Suprapubic skin (tissue), 4 donors: ENCODE measurements around the gene MDFI. TPM values are rescaled to one million over a fixed set of nuclear protein-coding genes. Genes with fewer than 3 reads are reported as not detected.

Experiments
- DNase-seq, 2 donors: peaks; one replicate each; pipeline ENCODE4 v3.0.0-alpha.2; 2019; ENCODE audit warnings: low spot score in 2 of 2
- H3K27ac ChIP-seq: fragments of 200-600 bp; sonication (generic); one replicate; pipeline ENCODE4 v1.5.1; 2019
- H3K27me3 ChIP-seq: fragments of 200-600 bp; sonication (generic); one replicate; pipeline ENCODE4 v1.5.1; 2019
- H3K36me3 ChIP-seq: fragments of 200-600 bp; sonication (generic); one replicate; pipeline ENCODE4 v1.5.1; 2019
- H3K4me1 ChIP-seq: fragments of 200-600 bp; sonication (generic); one replicate; pipeline ENCODE4 v1.5.1; 2019
- H3K4me3 ChIP-seq: fragments of 200-600 bp; sonication (generic); one replicate; pipeline ENCODE4 v1.5.1; 2019; ENCODE audit warnings: mild to moderate bottlenecking
- H3K9me3 ChIP-seq: fragments of 200-600 bp; sonication (generic); one replicate; pipeline ENCODE4 v1.5.1; 2019
- EP300 ChIP-seq: sonication (generic); formaldehyde crosslinking; IDR thresholded peaks from one replicate; pipeline ENCODE4 v1.6.1; 2017; ENCODE audit warnings: antibody characterized with exemption
- POLR2A ChIP-seq, 2 donors: fragments of 450-650 bp; IDR thresholded peaks; one replicate each; pipeline ENCODE4 v1.6.1; 2017; ENCODE audit warnings: antibody characterized with exemption in 2 of 2, mild to moderate bottlenecking in 2 of 2, moderate library complexity in 2 of 2
- POLR2AphosphoS5 ChIP-seq, 3 donors: sonication (generic); formaldehyde crosslinking; IDR thresholded peaks; one replicate each; pipeline ENCODE4 v1.6.1; 2017; ENCODE audit warnings: antibody characterized with exemption in 3 of 3
- WGBS: methylation state at CpG from one replicate; pipeline ENCODE4 v1.1.5; 2018; 5-methylcytosine and 5-hydroxymethylcytosine counted together
- total RNA-seq, 4 donors: library from RNA; depleted of rRNA; stranded (reverse); fragments of >200 nt; gene quantifications; one replicate each; pipeline ENCODE4 v1.1.0, GENCODE V29; 2016
- TF ChIP-seq, protein P1 (sequence below), 2 donors: fragments of 200-600 bp in 1 of 2; fragments of 450-650 bp in 1 of 2; sonication (generic) in 1 of 2; IDR thresholded peaks; one replicate each; pipeline ENCODE4 v1.5.1; 2016 to 2019; ENCODE audit warnings: antibody characterized with exemption in 2 of 2, mild to moderate bottlenecking in 1 of 2, moderate library complexity in 1 of 2

Gene MDFI
- total RNA-seq, 4 donors from 2014 or later, result 21.7 to 51.8 (median 31.4) TPM

DNA sequence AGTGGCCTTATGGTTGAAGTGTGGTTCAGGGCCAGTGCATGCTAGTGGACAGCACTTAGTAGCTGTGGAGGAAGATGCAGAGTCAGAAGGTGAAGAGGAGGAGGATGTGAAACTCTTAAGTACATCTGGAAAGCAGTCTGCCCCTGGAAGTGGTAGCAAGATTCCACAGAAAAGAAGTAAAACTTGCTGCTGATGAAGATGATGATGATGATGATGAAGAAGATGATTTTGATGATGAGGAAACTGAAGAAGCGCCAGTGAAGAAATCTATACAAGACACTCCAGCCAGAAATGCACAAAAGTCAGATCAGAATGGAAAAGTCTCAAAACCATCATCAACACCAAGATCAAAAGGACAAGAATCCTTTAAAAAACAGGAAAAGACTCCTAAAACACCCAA lies 28.9 kb downstream of the MDFI start:
- DNase-seq, result no peak
- H3K9me3 ChIP-seq, result no peaks in the 10 kb centered on the region
- H3K4me1 ChIP-seq, result no peaks in the 10 kb centered on the region
- H3K27ac ChIP-seq, result no peak overlapping the region
- H3K36me3 ChIP-seq, result no peaks in the 10 kb centered on the region
- TF ChIP-seq POLR2AphosphoS5 (IDR thresholded peaks at IDR 0.05) (no peak), POLR2A (IDR thresholded peaks at IDR 0.05) (no peak), EP300 (no peak)
- TF ChIP-seq, protein P1, sequence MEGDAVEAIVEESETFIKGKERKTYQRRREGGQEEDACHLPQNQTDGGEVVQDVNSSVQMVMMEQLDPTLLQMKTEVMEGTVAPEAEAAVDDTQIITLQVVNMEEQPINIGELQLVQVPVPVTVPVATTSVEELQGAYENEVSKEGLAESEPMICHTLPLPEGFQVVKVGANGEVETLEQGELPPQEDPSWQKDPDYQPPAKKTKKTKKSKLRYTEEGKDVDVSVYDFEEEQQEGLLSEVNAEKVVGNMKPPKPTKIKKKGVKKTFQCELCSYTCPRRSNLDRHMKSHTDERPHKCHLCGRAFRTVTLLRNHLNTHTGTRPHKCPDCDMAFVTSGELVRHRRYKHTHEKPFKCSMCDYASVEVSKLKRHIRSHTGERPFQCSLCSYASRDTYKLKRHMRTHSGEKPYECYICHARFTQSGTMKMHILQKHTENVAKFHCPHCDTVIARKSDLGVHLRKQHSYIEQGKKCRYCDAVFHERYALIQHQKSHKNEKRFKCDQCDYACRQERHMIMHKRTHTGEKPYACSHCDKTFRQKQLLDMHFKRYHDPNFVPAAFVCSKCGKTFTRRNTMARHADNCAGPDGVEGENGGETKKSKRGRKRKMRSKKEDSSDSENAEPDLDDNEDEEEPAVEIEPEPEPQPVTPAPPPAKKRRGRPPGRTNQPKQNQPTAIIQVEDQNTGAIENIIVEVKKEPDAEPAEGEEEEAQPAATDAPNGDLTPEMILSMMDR (IDR thresholded peaks at IDR 0.05), result no peak
- peaks cover 13% of the 10 kb centered on the region for H3K27me3 ChIP-seq
- H3K4me3 ChIP-seq, result no peak overlapping the region
- WGBS, result 100% methylated on average over 1 of the region's 1 CpG

DNA sequence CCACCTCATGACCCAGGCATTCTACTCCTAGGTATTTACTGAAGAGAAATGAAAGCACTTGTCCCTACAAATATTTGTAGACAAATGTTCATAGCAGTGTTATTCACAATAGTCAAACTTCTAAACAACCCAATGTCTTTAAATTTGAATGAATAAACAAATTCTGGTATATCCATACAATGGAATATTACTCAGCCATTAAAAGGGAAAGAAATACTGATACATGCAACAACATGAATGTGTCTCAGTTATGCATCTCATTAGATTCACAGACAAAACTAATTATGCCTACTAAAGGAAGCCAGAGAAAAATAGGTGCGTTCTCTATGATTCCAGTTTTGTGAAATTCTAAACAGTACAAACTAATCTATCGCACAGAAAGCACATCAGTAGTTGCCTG lies 30.7 kb downstream of the MDFI start:
- no peak for TF ChIP-seq POLR2A (IDR thresholded peaks at IDR 0.05)
- TF ChIP-seq POLR2AphosphoS5 (IDR thresholded peaks at IDR 0.05), result no peak
- TF ChIP-seq EP300, result no peak
- TF ChIP-seq, protein P1 (IDR thresholded peaks at IDR 0.05), result no peak
- Histone ChIP-seq H3K4me1 (no peaks in the 10 kb centered on the region), H3K4me3 (no peak overlapping the region), H3K27me3 (peaks cover 3% of the 10 kb centered on the region), H3K9me3 (no peaks in the 10 kb centered on the region), H3K27ac (no peak overlapping the region), H3K36me3 (no peaks in the 10 kb centered on the region)
- DNase-seq, result no peak
- WGBS, result 94% methylated on average over 2 of the region's 2 CpGs

DNA sequence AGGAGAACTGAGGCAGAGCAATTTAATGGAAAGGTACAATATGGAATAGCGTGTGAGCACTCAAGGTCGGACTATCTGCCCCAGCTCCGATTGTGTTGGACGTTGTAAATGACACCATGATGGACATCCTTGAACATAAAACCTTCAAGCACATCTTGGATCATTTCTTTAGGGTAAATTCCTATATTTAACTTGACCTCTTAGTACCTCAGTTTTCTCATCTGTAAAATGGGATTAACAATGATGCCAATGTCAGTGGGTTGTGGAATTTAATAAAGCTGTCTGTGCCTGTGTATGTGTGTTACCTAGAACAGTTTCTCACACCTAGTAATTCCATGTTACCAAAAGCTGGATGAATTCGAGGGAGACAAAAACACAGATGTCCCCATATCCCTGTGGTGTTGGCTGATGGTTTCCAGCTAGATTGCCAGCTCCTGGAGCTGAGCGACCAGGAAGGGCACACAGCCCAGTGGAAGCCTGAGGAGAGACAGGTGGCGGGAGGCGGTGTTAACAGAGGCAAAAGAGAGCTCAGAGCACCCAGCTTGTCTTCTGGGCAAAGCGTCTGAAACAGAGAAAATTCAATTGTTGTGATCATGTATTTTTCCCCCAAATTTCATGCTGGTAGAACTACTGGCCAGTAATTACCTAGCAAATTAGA lies 32.6 kb downstream of the MDFI start:
- no peaks in the 10 kb centered on the region for H3K36me3 ChIP-seq
- WGBS, result 77% methylated on average over 9 of the region's 9 CpGs

DNA sequence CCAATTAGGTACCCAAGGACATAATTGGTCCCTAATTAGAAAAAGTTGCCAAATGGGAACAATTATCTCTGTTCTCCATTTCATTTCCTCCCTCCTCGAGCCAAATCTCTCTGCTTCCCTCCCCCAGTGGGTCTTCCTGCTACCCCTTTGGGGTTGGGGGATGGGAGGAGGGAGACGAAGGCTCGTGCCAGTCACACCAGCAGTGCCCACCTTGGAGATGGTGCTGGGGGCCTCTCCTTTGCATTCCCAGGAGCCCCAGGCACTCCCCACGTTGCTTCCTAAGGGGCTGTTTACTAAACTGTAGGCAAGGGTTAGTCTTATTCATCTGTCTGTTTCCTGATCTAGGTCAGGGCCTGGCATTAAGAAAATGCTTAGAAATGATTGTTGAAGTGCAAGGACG lies 33.1 kb downstream of the MDFI start:
- H3K4me1 ChIP-seq, result no peaks in the 10 kb centered on the region
- no peak overlapping the region for H3K27ac ChIP-seq
- no peak for DNase-seq
- WGBS, result 55% methylated on average over 5 of the region's 5 CpGs
- TF ChIP-seq EP300, result no peak
- TF ChIP-seq POLR2A (IDR thresholded peaks at IDR 0.05), result no peak
- TF ChIP-seq POLR2AphosphoS5 (IDR thresholded peaks at IDR 0.05), result no peak
- TF ChIP-seq, protein P1 (IDR thresholded peaks at IDR 0.05), result no peak
- H3K36me3 ChIP-seq, result no peaks in the 10 kb centered on the region
- no peaks in the 10 kb centered on the region for H3K9me3 ChIP-seq
- no peak overlapping the region for H3K4me3 ChIP-seq
- H3K27me3 ChIP-seq, result peaks cover 3% of the 10 kb centered on the region

More for the DNA sequence above, 32.6 kb downstream of the MDFI start:
- no peak for TF ChIP-seq EP300
- no peak for TF ChIP-seq POLR2A (IDR thresholded peaks at IDR 0.05)
- TF ChIP-seq, protein P1 (IDR thresholded peaks at IDR 0.05), result no peak
- TF ChIP-seq POLR2AphosphoS5 (IDR thresholded peaks at IDR 0.05), result no peak
- peaks cover 3% of the 10 kb centered on the region for H3K27me3 ChIP-seq
- no peaks in the 10 kb centered on the region for H3K4me1 ChIP-seq
- DNase-seq, result no peak
- H3K4me3 ChIP-seq, result no peak overlapping the region
- H3K27ac ChIP-seq, result no peak overlapping the region
- H3K9me3 ChIP-seq, result no peaks in the 10 kb centered on the region

DNA sequence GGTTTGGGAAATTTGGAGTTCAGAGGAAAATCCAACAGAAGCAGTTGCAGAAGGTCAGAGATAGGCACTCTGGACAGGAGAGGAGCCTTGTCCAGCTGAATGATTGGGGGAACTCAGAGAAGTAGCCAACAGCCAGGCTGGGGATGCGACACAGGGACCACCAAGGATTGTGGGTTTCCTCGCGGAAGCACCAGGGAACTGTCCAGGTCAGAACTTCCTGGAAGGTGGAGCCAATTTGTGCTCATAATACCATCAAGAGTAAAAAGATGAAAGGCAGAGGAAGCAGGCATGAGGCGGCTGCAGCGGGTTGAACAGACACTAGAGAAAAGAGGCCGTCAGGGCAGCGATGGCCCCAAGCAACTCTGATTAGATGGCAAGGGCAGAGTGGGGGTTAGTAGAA lies 33.7 kb downstream of the MDFI start:
- Histone ChIP-seq H3K9me3 (no peaks in the 10 kb centered on the region), H3K36me3 (no peaks in the 10 kb centered on the region), H3K27me3 (peaks cover 1% of the 10 kb centered on the region), H3K4me1 (no peaks in the 10 kb centered on the region), H3K27ac (no peak overlapping the region), H3K4me3 (no peak overlapping the region)
- 86% methylated on average over 7 of the region's 7 CpGs for WGBS
- no peak for DNase-seq
- TF ChIP-seq, protein P1 (IDR thresholded peaks at IDR 0.05), result no peak
- TF ChIP-seq POLR2AphosphoS5 (IDR thresholded peaks at IDR 0.05), result no peak
- TF ChIP-seq POLR2A (IDR thresholded peaks at IDR 0.05), result no peak
- no peak for TF ChIP-seq EP300
